HEK293 (cell line): Measurements from ENCODE around the gene PUS7.
"Not testable (repeated sequence)": the region's sequence is repeated elsewhere in the genome, so short reads cannot be mapped to it uniquely, and the experiment has no call there.

ENCODE experiments used
- CTCF ChIA-PET: fragments of 350-600 bp; formaldehyde crosslinking; extraction: SDS; loops from one replicate; lab custom pipeline; 2021; ENCODE audit warnings: antibody characterized with exemption; lab: Yijun Ruan, JAX
- POLR2A ChIA-PET: fragments of 300-600 bp; formaldehyde crosslinking; extraction: SDS; loops from one replicate; lab custom pipeline; 2020; ENCODE audit warnings: antibody characterized with exemption, inconsistent platforms; lab: Yijun Ruan, JAX
- H3K27ac ChIP-seq: fragments of 200-500 bp; sonication (Bioruptor generic); 2 replicates; pipeline ENCODE4 v1.5.1; 2014; ENCODE audit warnings: low read depth, low read length, control low read depth, inconsistent platforms; ENCODE audit errors: extremely low read depth
- H3K36me3 ChIP-seq, 2 experiments: fragments of 200-500 bp in 1 of 2; sonication (Bioruptor generic) in 1 of 2; 1 replicate in 1 of 2; 2 replicates in 1 of 2; pipeline ENCODE4 v1.5.1; 2014 to 2017; ENCODE audit warnings: inconsistent platforms in 2 of 2, low read length in 2 of 2; ENCODE audit not compliant: control insufficient read depth in 2 of 2, insufficient read depth in 1 of 2
- H3K4me1 ChIP-seq: fragments of 200-500 bp; sonication (Bioruptor generic); 2 replicates; pipeline ENCODE4 v1.5.1; 2014; ENCODE audit warnings: mild to moderate bottlenecking, low read length, inconsistent platforms; ENCODE audit not compliant: control insufficient read depth, insufficient read depth
- H3K4me3 ChIP-seq: 2 replicates; pipeline ENCODE4 v1.5.1; 2011; ENCODE audit warnings: low read depth, mild to moderate bottlenecking, control low read depth, low read length, moderate library complexity
- H3K9me3 ChIP-seq: fragments of 200-500 bp; sonication (Bioruptor generic); 2 replicates; pipeline ENCODE4 v1.5.1; 2014; ENCODE audit warnings: low read depth, low read length, inconsistent platforms; ENCODE audit not compliant: control insufficient read depth, insufficient read depth
- HOXD13 ChIP-seq: sonication (generic); formaldehyde crosslinking; IDR thresholded peaks from 2 replicates; pipeline ENCODE4 v1.8.0; 2022; ENCODE audit warnings: missing genetic modification reagents, borderline replicate concordance
- PRDM4 ChIP-seq: fragments of 450-650 bp; formaldehyde crosslinking; IDR thresholded peaks from 2 replicates; pipeline ENCODE4 v1.5.1; 2017; ENCODE audit warnings: missing biosample characterization, missing genetic modification characterization
- REST ChIP-seq: fragments of 450-650 bp; formaldehyde crosslinking; IDR thresholded peaks from 2 replicates; pipeline ENCODE4 v1.5.1; 2016; ENCODE audit warnings: missing biosample characterization, missing genetic modification characterization
- ZNF292 ChIP-seq: fragments of 450-650 bp; formaldehyde crosslinking; IDR thresholded peaks from 2 replicates; pipeline ENCODE4 v1.5.1; 2016; ENCODE audit warnings: low read depth, missing biosample characterization, missing genetic modification characterization, borderline replicate concordance
- ZNF366 ChIP-seq: fragments of 450-650 bp; formaldehyde crosslinking; conservative IDR thresholded peaks from 2 replicates; pipeline ENCODE4 v1.5.1; 2016; ENCODE audit warnings: missing biosample characterization, missing genetic modification characterization
- ZNF548 ChIP-seq: fragments of 450-650 bp; formaldehyde crosslinking; IDR thresholded peaks from 2 replicates; pipeline ENCODE4 v1.5.1; 2016; ENCODE audit warnings: missing biosample characterization, missing genetic modification characterization
- ZNF791 ChIP-seq: fragments of 450-650 bp; formaldehyde crosslinking; IDR thresholded peaks from 2 replicates; pipeline ENCODE4 v1.5.1; 2016; ENCODE audit warnings: missing biosample characterization, missing genetic modification characterization

The PUS7 gene

GRCh38 chr7:105426606-105427146, 95.4 kb downstream of the PUS7 start:
- ChIA-PET POLR2A (no interaction called here), CTCF (interaction anchor here (0.7 kb wide), 1 partner anchor 84 kb away, joined by 4 read pairs; no protein-coding TSS in a partner anchor)
- TF ChIP-seq ZNF548 (tag by site-specific recombination) (no peak), ZNF292 (tag by site-specific recombination) (no peak)
- H3K4me3 ChIP-seq = no peak overlapping the region
- no peaks in the 10 kb centered on the region for H3K9me3 ChIP-seq
- no peak overlapping the region for H3K27ac ChIP-seq
- no peaks in the 10 kb centered on the region for H3K36me3 ChIP-seq
- no peaks in the 10 kb centered on the region for H3K4me1 ChIP-seq

GRCh38 chr7:105423987-105424386, 98.1 kb downstream of the PUS7 start:
- no peaks in the 10 kb centered on the region for H3K9me3 ChIP-seq
- POLR2A ChIA-PET = interaction anchor here (0.6 kb wide), 1 partner anchor 90 kb away, joined by 4 read pairs; no protein-coding TSS in a partner anchor
- H3K4me1 ChIP-seq = no peaks in the 10 kb centered on the region
- H3K27ac ChIP-seq = no peak overlapping the region
- CTCF ChIA-PET = no interaction called here
- H3K36me3 ChIP-seq = no peaks in the 10 kb centered on the region
- TF ChIP-seq ZNF791 (tag by site-specific recombination) = no peak
- TF ChIP-seq PRDM4 (tag by site-specific recombination) = no peak
- peak; percentile 84 for TF ChIP-seq ZNF366
- H3K4me3 ChIP-seq = no peak overlapping the region

GRCh38 chr7:105413887-105414437, 108.1 kb downstream of the PUS7 start:
- Histone ChIP-seq H3K36me3 (no peaks in the 10 kb centered on the region), H3K4me3 (no peak overlapping the region), H3K27ac (no peak overlapping the region), H3K4me1 (no peaks in the 10 kb centered on the region), H3K9me3 (no peaks in the 10 kb centered on the region)
- ChIA-PET CTCF (no interaction called here), POLR2A (no interaction called here)
- TF ChIP-seq REST (tag by site-specific recombination) (peak; percentile 93), HOXD13 (no peak)

GRCh38 chr7:105410774-105411173, 111.3 kb downstream of the PUS7 start:
- POLR2A ChIA-PET, H3K4me1 ChIP-seq, H3K36me3 ChIP-seq, H3K4me3 ChIP-seq, H3K9me3 ChIP-seq, CTCF ChIA-PET, H3K27ac ChIP-seq: not testable (repeated sequence)

- H3K27ac ChIP-seq, H3K4me3 ChIP-seq, POLR2A ChIA-PET, H3K9me3 ChIP-seq, H3K36me3 ChIP-seq, H3K4me1 ChIP-seq: not testable (repeated sequence)
- CTCF ChIA-PET = interaction anchor here (0.8 to 1.1 kb wide), 2 partner anchors 11 to 428 kb away, joined by 3 read pairs; no protein-coding TSS in a partner anchor
Observed at GRCh38 chr7:105409775-105410174, 112.3 kb downstream of the PUS7 start.
